ENCODE measurements around the gene USP19. TPM values are rescaled to one million over a fixed set of nuclear protein-coding genes. Genes with fewer than 3 reads are reported as not detected.

Gene USP19
- total RNA-seq, 1 experiment from 2014 or later = 72.1 TPM

GRCh38 chr3:49131576-49131975, 11.0 kb upstream of the USP19 start:
- TF ChIP-seq CTCF (conservative IDR thresholded peaks at IDR 0.05) = no peak
- TF ChIP-seq EZH2 (IDR thresholded peaks at IDR 0.05; ENCODE audit: low read depth) = no peak
- no TSS peak for BruUV-seq (replicated peaks)
- ChIA-PET POLR2A (ENCODE audit: unreplicated experiment) (interaction anchor here (0.5 kb wide), 1 partner anchor 1215 kb away, joined by 14 read pairs; no protein-coding TSS in a partner anchor), CTCF (no interaction called here)
- Histone ChIP-seq H3K36me3 (ENCODE audit: low read depth) (no peaks in the 10 kb centered on the region), H3K4me2 (peak overlapping the region; percentile 99), H3K27ac (peak overlapping the region; percentile 92), H3K79me2 (ENCODE audit: low read depth) (peaks cover 18% of the 10 kb centered on the region), H4K20me1 (ENCODE audit: insufficient read depth) (no peaks in the 10 kb centered on the region), H3K4me1 (replicated peaks; ENCODE audit: insufficient read depth) (peaks cover 19% of the 10 kb centered on the region), H3K9me3 (ENCODE audit: insufficient read depth, low read depth) (no peaks in the 10 kb centered on the region), H3K4me3 (peak overlapping the region; percentile 78), H2AFZ (no peak overlapping the region), H3F3A (ENCODE audit: insufficient read depth, low read depth) (peaks cover 22% of the 10 kb centered on the region), H3K27me3 (ENCODE audit: insufficient read depth, low read depth) (no peaks in the 10 kb centered on the region), H3K9me2 (ENCODE audit: insufficient read depth) (no peaks in the 10 kb centered on the region)
- no peak for DNase-seq
- intact Hi-C loops (cut with micrococcal nuclease; ENCODE audit: unreplicated experiment) = no loop called here

GRCh38 chr3:49131040-49131439, 10.4 kb upstream of the USP19 start:
- peaks cover 19% of the 10 kb centered on the region for H3K4me1 ChIP-seq (replicated peaks; ENCODE audit: insufficient read depth)
- H3K79me2 ChIP-seq (ENCODE audit: low read depth) = peaks cover 18% of the 10 kb centered on the region
- H4K20me1 ChIP-seq (ENCODE audit: insufficient read depth) = no peaks in the 10 kb centered on the region
- H3K9me3 ChIP-seq (ENCODE audit: insufficient read depth, low read depth) = no peaks in the 10 kb centered on the region
- TF ChIP-seq EZH2 (IDR thresholded peaks at IDR 0.05; ENCODE audit: low read depth) (no peak), CTCF (conservative IDR thresholded peaks at IDR 0.05) (no peak)
- no peaks in the 10 kb centered on the region for H3K9me2 ChIP-seq (ENCODE audit: insufficient read depth)
- no peak for DNase-seq
- intact Hi-C loops (cut with micrococcal nuclease; ENCODE audit: unreplicated experiment) = no loop called here
- no TSS peak for BruUV-seq (replicated peaks)
- H3K4me3 ChIP-seq = peak overlapping the region; percentile 78; the same call in 1 of the 2 replicates
- H2AFZ ChIP-seq = no peak overlapping the region
- peak overlapping the region; percentile 99 for H3K4me2 ChIP-seq
- H3F3A ChIP-seq (ENCODE audit: insufficient read depth, low read depth) = peaks cover 22% of the 10 kb centered on the region
- POLR2A ChIA-PET (ENCODE audit: unreplicated experiment) = no interaction called here
- no peaks in the 10 kb centered on the region for H3K27me3 ChIP-seq (ENCODE audit: insufficient read depth, low read depth)
- H3K36me3 ChIP-seq (ENCODE audit: low read depth) = no peaks in the 10 kb centered on the region
- H3K27ac ChIP-seq = peak overlapping the region; percentile 92; the same call in 1 of the 2 replicates
- CTCF ChIA-PET = no interaction called here

GRCh38 chr3:49124991-49125670, 4.5 kb upstream of the USP19 start:
- no peaks in the 10 kb centered on the region for H3K36me3 ChIP-seq (ENCODE audit: low read depth)
- ChIA-PET POLR2A (ENCODE audit: unreplicated experiment) (no interaction called here), CTCF (interaction anchor here (0.6 kb wide), 1 partner anchor 269 kb away, joined by 8 read pairs; no protein-coding TSS in a partner anchor)
- H4K20me1 ChIP-seq (ENCODE audit: insufficient read depth) = no peaks in the 10 kb centered on the region
- H3K4me3 ChIP-seq = no peak overlapping the region
- BruUV-seq (replicated peaks) = no TSS peak
- H3K9me2 ChIP-seq (ENCODE audit: insufficient read depth) = no peaks in the 10 kb centered on the region
- H3K27me3 ChIP-seq (ENCODE audit: insufficient read depth, low read depth) = no peaks in the 10 kb centered on the region
- TF ChIP-seq EZH2 (IDR thresholded peaks at IDR 0.05; ENCODE audit: low read depth) = no peak
- no peak for TF ChIP-seq CTCF (conservative IDR thresholded peaks at IDR 0.05)
- H3K4me2 ChIP-seq = no peak overlapping the region
- no peak overlapping the region for H3K27ac ChIP-seq
- H3F3A ChIP-seq (ENCODE audit: insufficient read depth, low read depth) = peaks cover 24% of the 10 kb centered on the region
- no peak for DNase-seq
- no peaks in the 10 kb centered on the region for H3K9me3 ChIP-seq (ENCODE audit: insufficient read depth, low read depth)
- no peaks in the 10 kb centered on the region for H3K4me1 ChIP-seq (replicated peaks; ENCODE audit: insufficient read depth)
- H3K79me2 ChIP-seq (ENCODE audit: low read depth) = peaks cover 3% of the 10 kb centered on the region
- H2AFZ ChIP-seq = no peak overlapping the region
- intact Hi-C loops (cut with micrococcal nuclease; ENCODE audit: unreplicated experiment) = no loop called here
